PC-3 (cell line): ENCODE measurements around the gene PTGR2. TPM values are rescaled to one million over a fixed set of nuclear protein-coding genes. Genes with fewer than 3 reads are reported as not detected.

Experiments
- ATAC-seq: fragments of 200-7000 bp; cut with Tn5 transposase; 2 replicates; pipeline ENCODE4 v1.9.1; 2020; ENCODE audit warnings: mild to moderate bottlenecking, moderate library complexity
- BruUV-seq: library from RNA; stranded (reverse); fragments of 400-500 nt; replicated peaks from 2 replicates; lab custom pipeline; 2021; lab: Mats Ljungman, UMichigan
- CTCF ChIA-PET: fragments of 300-600 bp; sonication (Branson Sonifier 250); formaldehyde crosslinking; loops from one replicate; lab custom pipeline; 2022; ENCODE audit warnings: antibody characterized with exemption; lab: Charles Lee
- POLR2A ChIA-PET: fragments of 300-600 bp; sonication (Branson Sonifier 250); formaldehyde crosslinking; loops from one replicate; lab custom pipeline; 2022; ENCODE audit warnings: antibody characterized with exemption; ENCODE audit not compliant: unreplicated experiment; lab: Charles Lee
- DNase-seq: peaks from one replicate; pipeline ENCODE4 v3.0.0-alpha.2; 2015
- H2AFZ ChIP-seq: fragments of 300-600 bp; sonication (generic); 2 replicates; pipeline ENCODE4 v1.6.0; 2016; ENCODE audit warnings: antibody characterized with exemption, low read length
- H3F3A ChIP-seq: fragments of 300-600 bp; sonication (generic); one replicate; pipeline ENCODE4 v1.6.0; 2017; ENCODE audit warnings: antibody characterized with exemption, low read length, control low read depth, mild to moderate bottlenecking; ENCODE audit not compliant: unreplicated experiment
- H3K27ac ChIP-seq: fragments of 300-600 bp; sonication (generic); 2 replicates; pipeline ENCODE4 v1.5.1; 2016; ENCODE audit warnings: mild to moderate bottlenecking, low read length
- H3K27me3 ChIP-seq: fragments of 300-600 bp; sonication (generic); 2 replicates; pipeline ENCODE4 v1.6.1; 2016; ENCODE audit warnings: low read length, mixed read lengths
- H3K36me3 ChIP-seq: fragments of 300-600 bp; sonication (generic); 2 replicates; pipeline ENCODE4 v1.6.1; 2016; ENCODE audit warnings: low read depth, mixed run types, low read length, mixed read lengths
- H3K4me1 ChIP-seq: fragments of 300-600 bp; sonication (generic); 2 replicates; pipeline ENCODE4 v1.5.1; 2016; ENCODE audit warnings: low read length; ENCODE audit not compliant: insufficient read depth
- H3K4me2 ChIP-seq: fragments of 300-600 bp; sonication (generic); 2 replicates; pipeline ENCODE4 v1.6.0; 2016; ENCODE audit warnings: low read length
- H3K4me3 ChIP-seq: fragments of 300-600 bp; sonication (generic); 2 replicates; pipeline ENCODE4 v1.5.1; 2016; ENCODE audit warnings: mild to moderate bottlenecking, low read length, mixed read lengths
- H3K79me2 ChIP-seq: fragments of 300-600 bp; sonication (generic); 2 replicates; pipeline ENCODE4 v1.6.1; 2017; ENCODE audit warnings: low read length, mixed read lengths
- H3K9ac ChIP-seq: fragments of 300-600 bp; sonication (generic); 2 replicates; pipeline ENCODE4 v1.6.0; 2016; ENCODE audit warnings: mild to moderate bottlenecking, low read length
- H3K9me2 ChIP-seq: fragments of 300-600 bp; sonication (generic); replicated peaks from 2 replicates; pipeline ENCODE4 v1.6.1; 2016; ENCODE audit warnings: mixed run types, low read length, mixed read lengths
- H3K9me3 ChIP-seq: fragments of 300-600 bp; sonication (generic); 2 replicates; pipeline ENCODE4 v1.6.1; 2016; ENCODE audit warnings: low read length, mixed read lengths
- H4K20me1 ChIP-seq: fragments of 300-600 bp; sonication (generic); 2 replicates; pipeline ENCODE4 v1.6.1; 2016; ENCODE audit warnings: low read length, mixed read lengths
- EZH2 ChIP-seq: fragments of 300-600 bp; sonication (generic); IDR thresholded peaks from one replicate; pipeline ENCODE4 v1.6.1; 2017; ENCODE audit warnings: antibody characterized with exemption, mild to moderate bottlenecking, low read length; ENCODE audit not compliant: unreplicated experiment
- EZH2phosphoT487 ChIP-seq: fragments of 300-600 bp; sonication (generic); IDR thresholded peaks from 2 replicates; pipeline ENCODE4 v1.6.1; 2018; ENCODE audit warnings: mild to moderate bottlenecking, antibody characterized with exemption, low read length, borderline replicate concordance
- intact Hi-C: fragments of 100-400 bp; cut with micrococcal nuclease; formaldehyde crosslinking; loops from 2 replicates; pipeline ENCODE4 v1.9.0; 2023
- total RNA-seq: library from RNA; depleted of rRNA; stranded (reverse); fragments of >200 nt; gene quantifications from 2 replicates; pipeline ENCODE4 v1.2.3, GENCODE V29; 2014
- TF ChIP-seq, protein P1 (sequence below): fragments of 300-600 bp; sonication (generic); conservative IDR thresholded peaks from 2 replicates; pipeline ENCODE4 v1.5.1; 2017; ENCODE audit warnings: antibody characterized with exemption, low read depth, mild to moderate bottlenecking, low read length

The PTGR2 gene
- total RNA-seq, 1 experiment from 2014 or later, result 6.2 TPM

DNA sequence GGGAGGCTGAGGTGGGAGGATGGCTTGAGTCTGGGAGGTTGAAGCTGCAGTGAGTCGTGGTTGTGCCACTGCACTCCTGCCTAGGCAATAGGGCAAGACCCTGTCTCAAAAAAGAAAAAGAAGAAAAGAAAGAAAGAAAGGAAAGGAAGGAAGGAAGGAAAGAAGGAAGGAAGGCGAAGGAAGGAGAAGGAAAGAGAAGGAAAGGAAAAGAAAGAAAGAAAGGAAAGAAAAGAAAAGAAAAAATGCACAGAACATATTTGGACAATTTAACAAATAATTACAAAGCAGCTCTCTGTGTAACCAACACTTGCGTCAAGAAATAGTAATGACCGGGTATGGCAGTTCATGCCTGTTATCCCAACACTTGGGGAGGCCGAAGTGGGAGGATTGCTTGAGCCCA is 35.8 kb upstream of the PTGR2 start:
- BruUV-seq, result no TSS peak
- no peak for DNase-seq
- no peak for ATAC-seq
- Histone ChIP-seq H3F3A (no peaks in the 10 kb centered on the region), H3K9ac (no peak overlapping the region), H3K4me3 (no peak overlapping the region), H3K27ac (no peak overlapping the region), H3K4me1 (0 out of 2 replicates have a peak, but pooled peaks cover 3% of the 10 kb centered on the region), H4K20me1 (no peaks in the 10 kb centered on the region), H3K79me2 (no peaks in the 10 kb centered on the region), H2AFZ (no peak overlapping the region), H3K36me3 (no peaks in the 10 kb centered on the region), H3K9me2 (no peaks in the 10 kb centered on the region), H3K27me3 (no peaks in the 10 kb centered on the region), H3K4me2 (no peak overlapping the region), H3K9me3 (no peaks in the 10 kb centered on the region)
- ChIA-PET POLR2A (no interaction called here), CTCF (no interaction called here)
- intact Hi-C loops, result no loop called here
- TF ChIP-seq EZH2phosphoT487 (no peak), EZH2 (no peak)
- TF ChIP-seq, protein P1, sequence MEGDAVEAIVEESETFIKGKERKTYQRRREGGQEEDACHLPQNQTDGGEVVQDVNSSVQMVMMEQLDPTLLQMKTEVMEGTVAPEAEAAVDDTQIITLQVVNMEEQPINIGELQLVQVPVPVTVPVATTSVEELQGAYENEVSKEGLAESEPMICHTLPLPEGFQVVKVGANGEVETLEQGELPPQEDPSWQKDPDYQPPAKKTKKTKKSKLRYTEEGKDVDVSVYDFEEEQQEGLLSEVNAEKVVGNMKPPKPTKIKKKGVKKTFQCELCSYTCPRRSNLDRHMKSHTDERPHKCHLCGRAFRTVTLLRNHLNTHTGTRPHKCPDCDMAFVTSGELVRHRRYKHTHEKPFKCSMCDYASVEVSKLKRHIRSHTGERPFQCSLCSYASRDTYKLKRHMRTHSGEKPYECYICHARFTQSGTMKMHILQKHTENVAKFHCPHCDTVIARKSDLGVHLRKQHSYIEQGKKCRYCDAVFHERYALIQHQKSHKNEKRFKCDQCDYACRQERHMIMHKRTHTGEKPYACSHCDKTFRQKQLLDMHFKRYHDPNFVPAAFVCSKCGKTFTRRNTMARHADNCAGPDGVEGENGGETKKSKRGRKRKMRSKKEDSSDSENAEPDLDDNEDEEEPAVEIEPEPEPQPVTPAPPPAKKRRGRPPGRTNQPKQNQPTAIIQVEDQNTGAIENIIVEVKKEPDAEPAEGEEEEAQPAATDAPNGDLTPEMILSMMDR, result no peak

DNA sequence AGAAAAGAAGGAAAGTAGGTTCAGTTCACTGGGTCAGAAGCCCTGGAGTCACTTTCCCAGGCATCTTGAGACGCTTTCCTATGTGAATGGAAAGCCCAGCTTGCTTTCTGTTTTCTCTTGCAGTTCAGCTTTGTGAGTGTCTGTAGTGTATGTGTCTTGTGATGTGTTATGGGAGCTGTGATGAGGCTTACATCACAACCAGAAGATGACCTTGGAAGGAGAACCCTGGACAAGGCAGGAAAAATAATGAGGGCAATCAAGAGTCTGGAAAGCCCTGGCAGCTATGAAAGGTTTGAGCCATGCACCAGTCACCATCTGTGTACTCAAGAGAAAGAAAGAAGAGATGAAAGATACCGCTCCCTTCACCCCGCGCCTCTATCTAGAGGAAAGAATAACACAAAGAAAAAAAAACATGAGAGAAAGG is 35.2 kb upstream of the PTGR2 start:
- Histone ChIP-seq H3F3A (no peaks in the 10 kb centered on the region), H3K27ac (no peak overlapping the region), H3K36me3 (no peaks in the 10 kb centered on the region), H3K4me1 (0 out of 2 replicates have a peak, but pooled peaks cover 3% of the 10 kb centered on the region), H3K9ac (no peak overlapping the region), H3K79me2 (no peaks in the 10 kb centered on the region), H3K9me3 (no peaks in the 10 kb centered on the region), H3K4me2 (no peak overlapping the region), H2AFZ (no peak overlapping the region), H3K4me3 (no peak overlapping the region), H3K27me3 (no peaks in the 10 kb centered on the region), H3K9me2 (no peaks in the 10 kb centered on the region), H4K20me1 (no peaks in the 10 kb centered on the region)
- DNase-seq, result no peak
- TF ChIP-seq EZH2, result no peak
- TF ChIP-seq, protein P1, result no peak
- ChIA-PET POLR2A (no interaction called here), CTCF (no interaction called here)
- no TSS peak for BruUV-seq
- ATAC-seq, result no peak
- intact Hi-C loops, result no loop called here

DNA sequence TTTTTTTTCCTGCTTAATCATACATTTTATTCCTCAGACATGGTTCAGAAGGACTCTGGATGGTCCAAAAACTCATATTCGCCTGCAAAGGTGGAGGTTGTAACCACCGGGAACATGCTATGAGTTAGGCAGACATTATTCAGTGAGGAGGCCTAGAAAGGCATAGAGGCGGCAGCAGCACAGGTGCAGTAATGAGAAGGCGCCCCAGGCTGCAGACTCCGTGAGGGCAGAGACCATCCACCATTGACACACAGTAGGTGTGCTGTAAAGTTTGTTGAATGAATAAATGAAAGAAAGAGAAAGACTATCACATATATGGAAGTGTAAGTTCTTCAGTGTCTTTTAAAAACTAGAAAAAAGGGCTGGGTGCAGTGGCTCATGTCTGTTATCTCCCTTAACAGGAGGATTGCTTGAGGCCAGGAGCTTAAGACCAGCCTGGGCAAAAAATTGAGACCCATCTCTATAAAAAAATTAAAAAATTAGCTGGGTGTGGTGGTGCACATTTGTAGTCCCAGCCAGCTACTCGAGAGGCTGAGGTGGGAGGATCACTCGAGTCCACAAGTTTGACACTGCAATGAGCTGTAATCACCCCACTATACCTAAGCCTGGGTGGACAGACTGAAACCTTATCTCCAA is 34.5 kb upstream of the PTGR2 start:
- Histone ChIP-seq H3K4me2 (no peak overlapping the region), H3K36me3 (no peaks in the 10 kb centered on the region), H3K9ac (no peak overlapping the region), H3K4me1 (0 out of 2 replicates have a peak, but pooled peaks cover 3% of the 10 kb centered on the region), H3K27ac (no peak overlapping the region), H3K4me3 (no peak overlapping the region), H3K9me3 (no peaks in the 10 kb centered on the region), H2AFZ (no peak overlapping the region), H3K27me3 (no peaks in the 10 kb centered on the region), H3K9me2 (no peaks in the 10 kb centered on the region), H3K79me2 (no peaks in the 10 kb centered on the region), H3F3A (no peaks in the 10 kb centered on the region), H4K20me1 (no peaks in the 10 kb centered on the region)
- intact Hi-C loops, result no loop called here
- DNase-seq (no peak), ATAC-seq (no peak)
- ChIA-PET CTCF (interaction anchor here (0.6 kb wide), 1 partner anchor 10 kb away, joined by 5 read pairs; no protein-coding TSS in a partner anchor), POLR2A (no interaction called here)
- TF ChIP-seq EZH2phosphoT487, result no peak
- TF ChIP-seq, protein P1, result no peak
- no peak for TF ChIP-seq EZH2
- BruUV-seq, result no TSS peak
